HG03354 (cell line): Measurements from ENCODE around the gene KLF11.

Experiments
- ATAC-seq: cut with Tn5 transposase; IDR thresholded peaks from one replicate; pipeline ENCODE4 v1.9.1; 2021; ENCODE audit warnings: mild to moderate bottlenecking; ENCODE audit not compliant: unreplicated experiment, poor library complexity, severe bottlenecking

KLF11 gene

DNA sequence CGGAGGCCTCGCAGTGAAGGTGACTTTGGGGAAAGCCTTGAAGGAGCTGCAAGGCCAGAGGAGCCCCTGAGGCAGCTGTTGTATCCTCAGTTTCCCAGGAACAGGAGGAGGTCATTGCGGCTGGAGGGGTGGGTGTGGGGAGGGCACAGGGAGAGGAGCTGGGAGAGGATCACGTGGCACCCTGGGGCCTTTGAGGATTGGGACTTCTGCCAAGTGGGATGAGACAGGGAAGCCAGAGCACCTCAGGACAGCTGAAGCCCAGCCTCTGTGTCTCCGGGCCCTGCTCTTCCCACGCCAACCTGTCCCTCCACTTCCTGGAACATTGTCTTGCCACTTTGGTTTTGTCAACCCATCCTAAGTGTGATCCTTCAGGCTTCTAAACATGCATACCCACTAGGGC, 59.8 kb downstream of the KLF11 start:
- no peak for ATAC-seq
